ENCODE data around the gene TNXB.

DNA sequence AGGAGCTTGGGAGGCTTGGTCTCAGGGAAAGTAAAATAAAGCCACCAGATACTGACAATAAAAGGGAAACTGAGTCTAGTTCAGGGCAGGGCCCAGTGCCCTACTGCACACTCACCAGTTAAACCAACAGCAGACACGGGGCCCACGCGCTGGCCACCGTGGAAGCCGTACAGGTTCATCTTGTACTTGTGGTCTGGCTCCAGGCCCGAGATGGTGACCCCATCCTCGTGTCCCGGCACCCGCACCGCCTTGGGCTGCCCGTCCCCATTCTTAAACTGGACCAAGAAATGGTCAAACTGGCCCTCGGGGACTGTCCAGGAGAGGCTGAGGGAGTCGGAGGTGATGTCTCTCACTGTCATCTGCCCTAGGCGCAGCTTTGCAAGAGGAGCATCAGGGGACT, 44.4 kb downstream of the TNXB start:
- TF ChIP-seq, protein P1, sequence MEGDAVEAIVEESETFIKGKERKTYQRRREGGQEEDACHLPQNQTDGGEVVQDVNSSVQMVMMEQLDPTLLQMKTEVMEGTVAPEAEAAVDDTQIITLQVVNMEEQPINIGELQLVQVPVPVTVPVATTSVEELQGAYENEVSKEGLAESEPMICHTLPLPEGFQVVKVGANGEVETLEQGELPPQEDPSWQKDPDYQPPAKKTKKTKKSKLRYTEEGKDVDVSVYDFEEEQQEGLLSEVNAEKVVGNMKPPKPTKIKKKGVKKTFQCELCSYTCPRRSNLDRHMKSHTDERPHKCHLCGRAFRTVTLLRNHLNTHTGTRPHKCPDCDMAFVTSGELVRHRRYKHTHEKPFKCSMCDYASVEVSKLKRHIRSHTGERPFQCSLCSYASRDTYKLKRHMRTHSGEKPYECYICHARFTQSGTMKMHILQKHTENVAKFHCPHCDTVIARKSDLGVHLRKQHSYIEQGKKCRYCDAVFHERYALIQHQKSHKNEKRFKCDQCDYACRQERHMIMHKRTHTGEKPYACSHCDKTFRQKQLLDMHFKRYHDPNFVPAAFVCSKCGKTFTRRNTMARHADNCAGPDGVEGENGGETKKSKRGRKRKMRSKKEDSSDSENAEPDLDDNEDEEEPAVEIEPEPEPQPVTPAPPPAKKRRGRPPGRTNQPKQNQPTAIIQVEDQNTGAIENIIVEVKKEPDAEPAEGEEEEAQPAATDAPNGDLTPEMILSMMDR (IDR thresholded peaks at IDR 0.05), result no peak
- TF ChIP-seq EP300 (IDR thresholded peaks at IDR 0.05), result no peak

All from esophagus muscularis mucosa (tissue), 3 donors.